Caco-2 (cell line): ENCODE results near the gene PPP1R12C. TPM values are rescaled to one million over a fixed set of nuclear protein-coding genes. Genes with fewer than 3 reads are reported as not detected.

Experiments used
- BruUV-seq: library from RNA; stranded (reverse); fragments of 400-500 nt; replicated peaks from 2 replicates; lab custom pipeline; 2021; lab: Mats Ljungman, UMichigan
- CTCF ChIA-PET: fragments of 300-600 bp; sonication (Branson Sonifier 250); formaldehyde crosslinking; loops from one replicate; lab custom pipeline; 2022; ENCODE audit warnings: antibody characterized with exemption; lab: Charles Lee
- POLR2A ChIA-PET: fragments of 300-600 bp; sonication (Branson Sonifier 250); formaldehyde crosslinking; loops from one replicate; lab custom pipeline; 2022; ENCODE audit warnings: antibody characterized with exemption; lab: Charles Lee
- DNase-seq, 2 experiments: peaks; one replicate each; pipeline versions ENCODE4 v3.0.0 to v3.0.0-alpha.2; 2020 to 2022
- H3K27me3 ChIP-seq: replicated peaks from 2 replicates; pipeline ENCODE4 v1.6.0; 2011; ENCODE audit warnings: low read length; ENCODE audit not compliant: control insufficient read depth, insufficient read depth
- H3K36me3 ChIP-seq: 2 replicates; pipeline ENCODE4 v1.5.1; 2011; ENCODE audit warnings: low read length; ENCODE audit not compliant: control insufficient read depth, insufficient read depth
- H3K4me1 ChIP-seq: fragments of 250-450 bp; sonication (Bioruptor Pico); 2 replicates; pipeline ENCODE4 v1.5.1; 2020; ENCODE audit warnings: mild to moderate bottlenecking
- H3K4me3 ChIP-seq: 2 replicates; pipeline ENCODE4 v1.5.1; 2011; ENCODE audit warnings: low read depth, mild to moderate bottlenecking, control low read depth, low read length
- H3K9me3 ChIP-seq: fragments of 250-450 bp; sonication (Bioruptor Pico); 2 replicates; pipeline ENCODE4 v1.5.1; 2020; ENCODE audit warnings: mild to moderate bottlenecking, moderate library complexity
- H3K27ac Mint-ChIP-seq: one replicate; pipeline ENCODE4 v1.8.0; 2022; ENCODE audit warnings: mixed read lengths; ENCODE audit not compliant: unreplicated experiment
- H3K27me3 Mint-ChIP-seq: one replicate; pipeline ENCODE4 v1.8.0; 2022; ENCODE audit warnings: mixed read lengths; ENCODE audit not compliant: insufficient read depth, unreplicated experiment
- H3K36me3 Mint-ChIP-seq: one replicate; pipeline ENCODE4 v1.8.0; 2022; ENCODE audit warnings: mild to moderate bottlenecking, mixed read lengths; ENCODE audit not compliant: insufficient read depth, unreplicated experiment
- H3K4me1 Mint-ChIP-seq: one replicate; pipeline ENCODE4 v1.8.0; 2022; ENCODE audit warnings: low read depth, mixed read lengths; ENCODE audit not compliant: unreplicated experiment
- H3K4me3 Mint-ChIP-seq: one replicate; pipeline ENCODE4 v1.8.0; 2022; ENCODE audit warnings: mild to moderate bottlenecking, moderate library complexity, mixed read lengths; ENCODE audit not compliant: unreplicated experiment
- H3K9me3 Mint-ChIP-seq: one replicate; pipeline ENCODE4 v1.8.0; 2022; ENCODE audit warnings: mixed read lengths; ENCODE audit not compliant: unreplicated experiment
- CTCF ChIP-seq, 2 experiments: fragments of 200-600 bp in 1 of 2; IDR thresholded peaks; 1 replicate in 1 of 2; 2 replicates in 1 of 2; pipeline versions ENCODE4 v1.5.1 to v1.8.0; 2011 to 2022; ENCODE audit warnings: antibody characterized with exemption in 1 of 2, control low read depth in 1 of 2, inconsistent platforms in 1 of 2, low read depth in 1 of 2, low read length in 1 of 2, mild to moderate bottlenecking in 1 of 2, moderate library complexity in 1 of 2; ENCODE audit not compliant: insufficient read depth in 1 of 2, severe bottlenecking in 1 of 2, unreplicated experiment in 1 of 2
- intact Hi-C: fragments of 100-400 bp; cut with micrococcal nuclease; formaldehyde crosslinking; loops from one replicate; pipeline ENCODE4 v1.10.0; 2022; ENCODE audit not compliant: unreplicated experiment
- total RNA-seq: library from RNA; stranded (reverse); gene quantifications from 2 replicates; pipeline ENCODE4 v1.2.3, GENCODE V29; 2022

Gene PPP1R12C
- total RNA-seq, 1 experiment from 2014 or later: 104 TPM

- Histone ChIP-seq H3K4me1 (0 out of 2 replicates have a peak, but pooled peaks cover 3% of the 10 kb centered on the region), H3K9me3 (no peaks in the 10 kb centered on the region), H3K4me3 (no peak overlapping the region), H3K27me3 (no peaks in the 10 kb centered on the region), H3K36me3 (no peaks in the 10 kb centered on the region)
- Mint-ChIP-seq H3K4me3 (no peak overlapping the region), H3K4me1 (no peaks in the 10 kb centered on the region), H3K9me3 (no peaks in the 10 kb centered on the region), H3K27ac (no peak overlapping the region), H3K36me3 (no peaks in the 10 kb centered on the region), H3K27me3 (no peaks in the 10 kb centered on the region)
- intact Hi-C loops: no loop called here
- ChIA-PET POLR2A (no interaction called here), CTCF (no interaction called here)
- BruUV-seq: no TSS peak
- TF ChIP-seq CTCF (IDR thresholded peaks at IDR 0.05; ENCODE audit: insufficient read depth in 1 of 2, low read depth in 1 of 2, low read length in 1 of 2, severe bottlenecking in 1 of 2, unreplicated experiment in 1 of 2): no peak
- DNase-seq: no peak
Measured at GRCh38 chr19:55137915-55138314, 20.5 kb upstream of the PPP1R12C start.

GRCh38 chr19:55136399-55137102 is 19.1 kb upstream of the PPP1R12C start:
- H3K36me3 ChIP-seq: no peaks in the 10 kb centered on the region
- CTCF ChIA-PET: interaction anchor here (0.5 to 1.1 kb wide), 2 partner anchors 10 to 24 kb away, joined by 3 to 4 read pairs; no protein-coding TSS in a partner anchor
- H3K4me3 Mint-ChIP-seq: no peak overlapping the region
- H3K27me3 Mint-ChIP-seq: no peaks in the 10 kb centered on the region
- H3K4me1 Mint-ChIP-seq: no peaks in the 10 kb centered on the region
- no peak overlapping the region for H3K4me3 ChIP-seq
- intact Hi-C loops: no loop called here
- H3K4me1 ChIP-seq: 0 out of 2 replicates have a peak, but pooled peaks cover 3% of the 10 kb centered on the region
- no peak for TF ChIP-seq CTCF (IDR thresholded peaks at IDR 0.05; ENCODE audit: insufficient read depth in 1 of 2, low read depth in 1 of 2, low read length in 1 of 2, severe bottlenecking in 1 of 2, unreplicated experiment in 1 of 2)
- POLR2A ChIA-PET: no interaction called here
- no TSS peak for BruUV-seq
- no peak for DNase-seq
- no peak overlapping the region for H3K27ac Mint-ChIP-seq
- H3K36me3 Mint-ChIP-seq: no peaks in the 10 kb centered on the region
- H3K27me3 ChIP-seq: no peaks in the 10 kb centered on the region
- H3K9me3 ChIP-seq: no peaks in the 10 kb centered on the region
- no peaks in the 10 kb centered on the region for H3K9me3 Mint-ChIP-seq

GRCh38 chr19:55134736-55135135 is 17.3 kb upstream of the PPP1R12C start:
- no peak for TF ChIP-seq CTCF (IDR thresholded peaks at IDR 0.05; ENCODE audit: insufficient read depth in 1 of 2, low read depth in 1 of 2, low read length in 1 of 2, severe bottlenecking in 1 of 2, unreplicated experiment in 1 of 2)
- no peak overlapping the region for H3K27ac Mint-ChIP-seq
- H3K4me3 Mint-ChIP-seq: no peak overlapping the region
- CTCF ChIA-PET: no interaction called here
- POLR2A ChIA-PET: interaction anchor here (0.6 kb wide), 1 partner anchor 58 kb away, joined by 10 read pairs; no protein-coding TSS in a partner anchor
- no peaks in the 10 kb centered on the region for H3K36me3 Mint-ChIP-seq
- no peaks in the 10 kb centered on the region for H3K4me1 Mint-ChIP-seq
- no TSS peak for BruUV-seq
- no peak overlapping the region for H3K4me3 ChIP-seq
- no peaks in the 10 kb centered on the region for H3K36me3 ChIP-seq
- no peaks in the 10 kb centered on the region for H3K9me3 ChIP-seq
- 0 out of 2 replicates have a peak, but pooled peaks cover 3% of the 10 kb centered on the region for H3K4me1 ChIP-seq
- no peaks in the 10 kb centered on the region for H3K9me3 Mint-ChIP-seq
- no peaks in the 10 kb centered on the region for H3K27me3 ChIP-seq
- no peaks in the 10 kb centered on the region for H3K27me3 Mint-ChIP-seq
- intact Hi-C loops: no loop called here
- no peak for DNase-seq
